ENCODE measurements around the gene GCLC.

The GCLC gene

GRCh38 chr6:53469163-53469562 is 75.7 kb downstream of the GCLC start:
- Histone ChIP-seq H2AFZ (ENCODE audit: low read depth, low read length, severe bottlenecking) (no peak overlapping the region), H3K9me2 (replicated peaks; ENCODE audit: insufficient read depth, low read length) (no peaks in the 10 kb centered on the region), H3K9me3 (ENCODE audit: insufficient read depth, low read length) (no peaks in the 10 kb centered on the region), H3F3A (ENCODE audit: insufficient read depth) (no peaks in the 10 kb centered on the region), H3K9ac (ENCODE audit: low read length) (no peak overlapping the region), H3K27me3 (ENCODE audit: low read length) (no peaks in the 10 kb centered on the region), H3K4me2 (ENCODE audit: low read depth, low read length, poor library complexity, severe bottlenecking) (no peak overlapping the region), H3K4me3 (ENCODE audit: insufficient read depth, low read length, poor library complexity, severe bottlenecking) (no peak overlapping the region), H3K36me3 (ENCODE audit: low read length) (no peaks in the 10 kb centered on the region), H3K27ac (ENCODE audit: low read depth, low read length) (no peak overlapping the region), H3K79me2 (ENCODE audit: insufficient read depth, low read length) (no peaks in the 10 kb centered on the region), H4K20me1 (ENCODE audit: low read depth, low read length) (no peaks in the 10 kb centered on the region; the same call in 1 of the 2 replicates)
- TF ChIP-seq EZH2phosphoT487 (conservative IDR thresholded peaks at IDR 0.05; ENCODE audit: low read length), result no peak
- TF ChIP-seq, protein P1, sequence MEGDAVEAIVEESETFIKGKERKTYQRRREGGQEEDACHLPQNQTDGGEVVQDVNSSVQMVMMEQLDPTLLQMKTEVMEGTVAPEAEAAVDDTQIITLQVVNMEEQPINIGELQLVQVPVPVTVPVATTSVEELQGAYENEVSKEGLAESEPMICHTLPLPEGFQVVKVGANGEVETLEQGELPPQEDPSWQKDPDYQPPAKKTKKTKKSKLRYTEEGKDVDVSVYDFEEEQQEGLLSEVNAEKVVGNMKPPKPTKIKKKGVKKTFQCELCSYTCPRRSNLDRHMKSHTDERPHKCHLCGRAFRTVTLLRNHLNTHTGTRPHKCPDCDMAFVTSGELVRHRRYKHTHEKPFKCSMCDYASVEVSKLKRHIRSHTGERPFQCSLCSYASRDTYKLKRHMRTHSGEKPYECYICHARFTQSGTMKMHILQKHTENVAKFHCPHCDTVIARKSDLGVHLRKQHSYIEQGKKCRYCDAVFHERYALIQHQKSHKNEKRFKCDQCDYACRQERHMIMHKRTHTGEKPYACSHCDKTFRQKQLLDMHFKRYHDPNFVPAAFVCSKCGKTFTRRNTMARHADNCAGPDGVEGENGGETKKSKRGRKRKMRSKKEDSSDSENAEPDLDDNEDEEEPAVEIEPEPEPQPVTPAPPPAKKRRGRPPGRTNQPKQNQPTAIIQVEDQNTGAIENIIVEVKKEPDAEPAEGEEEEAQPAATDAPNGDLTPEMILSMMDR (IDR thresholded peaks at IDR 0.05; ENCODE audit: insufficient read depth, low read length, poor library complexity, severe bottlenecking), result no peak

DNA sequence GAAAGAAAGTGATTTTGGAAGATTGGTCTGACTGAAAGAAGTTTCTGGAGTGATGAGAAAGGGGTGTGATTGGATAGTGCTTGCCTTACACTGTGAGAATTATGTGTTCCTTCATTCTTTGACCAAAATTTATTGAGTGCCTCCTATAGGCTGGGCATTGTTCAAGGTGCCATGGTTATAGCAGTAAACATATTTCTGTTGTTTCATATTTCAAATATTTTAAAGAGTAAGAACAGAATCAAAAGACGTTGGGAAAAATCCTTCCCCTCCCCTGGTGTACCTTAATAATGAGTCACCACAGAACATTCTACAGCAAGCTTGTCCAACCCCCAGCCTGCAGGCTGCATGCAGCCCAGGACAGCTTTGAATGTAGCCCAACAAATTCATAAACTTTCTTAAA is 78.6 kb downstream of the GCLC start:
- Histone ChIP-seq H3K79me2 (ENCODE audit: insufficient read depth, low read length) (no peaks in the 10 kb centered on the region), H3K4me2 (ENCODE audit: low read depth, low read length, poor library complexity, severe bottlenecking) (no peak overlapping the region), H3K27me3 (ENCODE audit: low read length) (no peaks in the 10 kb centered on the region), H3K36me3 (ENCODE audit: low read length) (no peaks in the 10 kb centered on the region), H3K9me3 (ENCODE audit: insufficient read depth, low read length) (no peaks in the 10 kb centered on the region), H3K27ac (ENCODE audit: low read depth, low read length) (no peak overlapping the region), H4K20me1 (ENCODE audit: low read depth, low read length) (no peaks in the 10 kb centered on the region; the same call in 1 of the 2 replicates), H3K9me2 (replicated peaks; ENCODE audit: insufficient read depth, low read length) (no peaks in the 10 kb centered on the region), H2AFZ (ENCODE audit: low read depth, low read length, severe bottlenecking) (no peak overlapping the region), H3F3A (ENCODE audit: insufficient read depth) (0 out of 2 replicates have a peak, but pooled peaks cover 1% of the 10 kb centered on the region), H3K4me3 (ENCODE audit: insufficient read depth, low read length, poor library complexity, severe bottlenecking) (no peak overlapping the region), H3K9ac (ENCODE audit: low read length) (no peak overlapping the region)
- no peak for TF ChIP-seq EZH2phosphoT487 (conservative IDR thresholded peaks at IDR 0.05; ENCODE audit: low read length)
- TF ChIP-seq, protein P1 (IDR thresholded peaks at IDR 0.05; ENCODE audit: insufficient read depth, low read length, poor library complexity, severe bottlenecking), result no peak

GRCh38 chr6:53465732-53466131 is 79.2 kb downstream of the GCLC start:
- no peak overlapping the region for H3K4me3 ChIP-seq (ENCODE audit: insufficient read depth, low read length, poor library complexity, severe bottlenecking)
- H3K36me3 ChIP-seq (ENCODE audit: low read length), result no peaks in the 10 kb centered on the region
- H3K9me2 ChIP-seq (replicated peaks; ENCODE audit: insufficient read depth, low read length), result no peaks in the 10 kb centered on the region
- no peaks in the 10 kb centered on the region for H3K27me3 ChIP-seq (ENCODE audit: low read length)
- no peak overlapping the region for H2AFZ ChIP-seq (ENCODE audit: low read depth, low read length, severe bottlenecking)
- H3K4me2 ChIP-seq (ENCODE audit: low read depth, low read length, poor library complexity, severe bottlenecking), result no peak overlapping the region
- no peak overlapping the region for H3K27ac ChIP-seq (ENCODE audit: low read depth, low read length)
- no peak overlapping the region for H3K9ac ChIP-seq (ENCODE audit: low read length)
- no peaks in the 10 kb centered on the region for H3K79me2 ChIP-seq (ENCODE audit: insufficient read depth, low read length)
- no peaks in the 10 kb centered on the region; the same call in 1 of the 2 replicates for H4K20me1 ChIP-seq (ENCODE audit: low read depth, low read length)
- H3K9me3 ChIP-seq (ENCODE audit: insufficient read depth, low read length), result no peaks in the 10 kb centered on the region
- TF ChIP-seq, protein P1 (IDR thresholded peaks at IDR 0.05; ENCODE audit: insufficient read depth, low read length, poor library complexity, severe bottlenecking), result no peak
- no peak for TF ChIP-seq EZH2phosphoT487 (conservative IDR thresholded peaks at IDR 0.05; ENCODE audit: low read length)
- 0 out of 2 replicates have a peak, but pooled peaks cover 4% of the 10 kb centered on the region for H3F3A ChIP-seq (ENCODE audit: insufficient read depth)
